SHP77 treated with DMSO at 0.1 percent for 48 hours (cell line): ENCODE results near the gene HINT3.
A peak's percentile ranks its signal among the peaks of the same experiment; 100 is the strongest.
"Not testable (repeated sequence)": the region's sequence is repeated elsewhere in the genome, so short reads cannot be mapped to it uniquely, and the experiment has no call there.

Source experiments
- DNase-seq: peaks from one replicate; lab custom pipeline; 2025; lab: John Stamatoyannopoulos, UW

The HINT3 gene

DNA sequence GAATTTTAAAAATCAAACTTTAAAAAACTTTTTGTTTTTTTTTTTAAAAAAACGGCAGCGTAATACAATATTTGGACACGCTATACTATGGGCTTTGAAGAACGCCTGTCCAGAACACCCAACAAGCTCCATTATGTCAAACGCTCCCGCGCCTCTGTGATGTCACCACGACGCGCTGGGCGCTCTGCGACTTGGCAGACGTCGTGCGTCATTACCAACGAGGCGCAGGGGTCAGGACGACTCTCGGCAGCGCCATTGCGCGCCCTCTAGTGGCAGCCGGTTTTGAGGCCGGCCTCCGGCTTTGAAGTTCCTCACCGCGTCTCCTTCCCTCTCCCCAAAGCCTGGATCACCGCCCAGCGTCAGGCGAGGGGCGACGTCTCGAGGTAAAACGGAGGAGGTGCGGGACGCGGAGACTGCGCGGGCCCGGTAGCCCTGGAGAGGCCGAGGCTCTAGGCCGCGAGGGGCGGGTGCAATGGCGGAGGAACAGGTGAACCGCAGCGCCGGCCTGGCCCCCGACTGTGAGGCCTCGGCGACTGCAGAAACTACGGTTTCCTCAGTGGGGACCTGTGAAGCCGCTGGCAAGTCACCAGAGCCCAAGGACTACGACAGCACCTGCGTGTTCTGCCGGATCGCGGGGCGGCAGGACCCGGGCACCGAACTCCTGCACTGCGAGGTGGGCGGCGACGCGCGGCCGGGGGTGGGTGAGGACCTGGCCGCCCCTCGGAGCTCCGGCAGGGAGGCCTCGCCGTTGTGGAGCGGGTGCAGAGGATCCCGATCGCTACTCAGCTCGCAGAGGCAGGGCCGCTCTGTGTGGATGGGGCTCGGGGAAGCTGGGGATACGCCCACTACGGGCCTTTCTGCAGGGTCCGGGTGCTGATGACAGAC is at the start of gene HINT3:
Gene HINT3 (plus strand): TSS at position 265 of the 885 bp plus-strand sequence. CDS start 208 bp downstream, at position 473.
- DNase-seq: peak; percentile 79

DNA sequence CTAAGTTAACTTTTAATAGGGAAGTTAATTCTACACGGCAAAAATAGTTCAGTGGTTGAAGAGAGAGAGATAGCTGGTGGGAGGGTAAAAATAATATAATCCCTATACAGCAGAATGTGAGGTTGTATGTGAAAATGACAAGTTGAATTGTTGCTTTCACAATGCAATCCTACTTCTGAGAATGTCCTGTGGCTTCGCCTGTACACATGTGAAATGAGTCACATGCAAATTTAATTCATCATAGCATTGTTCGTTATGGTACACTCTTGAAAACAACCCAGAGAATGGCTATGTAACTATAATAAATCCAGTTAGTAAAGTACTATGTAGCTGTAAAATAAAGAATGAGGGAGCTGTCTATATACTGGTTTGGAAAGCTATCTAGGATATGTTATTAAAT is 46.0 kb upstream of the HINT3 start:
- no peak for DNase-seq

DNA sequence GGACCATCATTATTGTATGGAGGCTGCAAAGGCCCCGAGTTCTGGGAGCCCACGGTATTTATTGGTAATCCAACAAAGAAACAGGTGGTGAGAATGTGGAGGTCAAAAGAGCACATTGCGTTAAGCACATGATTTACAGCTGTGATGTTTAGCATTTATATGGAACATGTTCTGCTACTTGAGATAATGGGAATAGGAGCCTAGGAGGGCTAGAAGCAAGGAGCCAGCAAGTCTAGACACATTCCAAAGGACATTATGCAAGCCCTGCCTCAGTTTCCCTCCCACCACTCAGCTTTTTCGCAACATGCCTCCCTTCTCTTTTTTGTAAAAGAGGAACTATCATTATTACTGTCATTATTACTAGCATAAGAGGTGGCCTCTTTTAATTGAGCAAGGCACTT is 45.5 kb upstream of the HINT3 start:
- not testable (repeated sequence) for DNase-seq

DNA sequence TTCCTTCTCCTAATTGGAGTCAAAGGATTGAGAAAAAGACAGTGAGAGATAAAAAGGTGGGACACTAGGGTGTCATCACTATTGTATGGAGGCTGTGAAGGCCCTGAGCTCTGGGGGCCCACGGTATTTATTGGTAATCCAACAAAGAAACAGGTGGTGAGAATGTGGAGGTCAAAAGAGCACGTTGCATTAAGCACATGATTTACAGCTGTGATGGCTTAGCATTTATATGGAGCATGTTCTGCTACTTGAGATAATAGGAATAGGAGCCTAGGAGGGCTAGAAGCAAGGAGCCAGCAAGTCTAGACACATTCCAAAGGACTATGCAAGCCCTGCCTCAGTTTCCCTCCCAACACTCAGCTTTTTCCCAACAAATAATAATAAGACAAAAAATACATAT is 44.1 kb upstream of the HINT3 start:
- DNase-seq: not testable (repeated sequence)

DNA sequence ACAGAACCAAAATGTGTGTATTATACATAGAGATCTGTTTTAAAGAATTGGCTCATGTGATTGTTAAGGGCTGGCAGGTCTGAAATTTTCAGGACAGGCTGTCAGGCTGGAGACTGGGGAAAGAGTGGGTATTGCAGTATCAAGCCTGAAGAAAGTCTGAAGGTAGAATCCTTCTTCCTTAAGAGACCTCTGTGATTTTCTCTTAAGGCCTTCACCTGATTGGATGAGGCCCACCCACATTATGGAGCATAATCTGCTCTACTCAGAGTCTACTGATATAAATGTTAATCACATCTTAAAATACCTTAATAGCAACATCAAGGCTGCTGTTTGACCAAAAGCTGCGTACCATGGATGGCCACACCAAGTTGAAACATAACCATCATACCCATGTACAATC is 43.4 kb upstream of the HINT3 start:
- DNase-seq: no peak

DNA sequence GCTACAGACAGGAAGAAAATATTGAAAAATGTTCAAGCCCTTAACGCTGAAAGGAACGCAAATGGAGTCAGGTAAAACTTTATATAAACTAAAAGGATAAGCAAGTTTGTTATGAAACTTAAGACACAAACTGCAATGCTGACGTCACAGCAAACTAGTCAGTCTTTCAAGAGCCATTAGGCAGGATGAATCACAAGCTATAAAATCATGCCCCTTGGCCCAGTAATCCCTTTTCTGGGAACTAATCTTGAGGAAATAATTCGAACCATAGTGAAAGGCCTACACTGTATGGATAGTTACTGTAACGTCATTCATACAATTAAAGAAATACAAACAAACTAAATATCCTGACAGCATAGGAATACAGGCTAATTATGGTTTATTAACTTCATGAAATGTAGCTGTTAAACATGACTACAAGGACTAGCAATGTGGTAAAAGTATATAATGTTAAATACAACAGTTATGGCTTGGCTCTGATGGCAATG is 42.7 kb upstream of the HINT3 start:
- no peak for DNase-seq

DNA sequence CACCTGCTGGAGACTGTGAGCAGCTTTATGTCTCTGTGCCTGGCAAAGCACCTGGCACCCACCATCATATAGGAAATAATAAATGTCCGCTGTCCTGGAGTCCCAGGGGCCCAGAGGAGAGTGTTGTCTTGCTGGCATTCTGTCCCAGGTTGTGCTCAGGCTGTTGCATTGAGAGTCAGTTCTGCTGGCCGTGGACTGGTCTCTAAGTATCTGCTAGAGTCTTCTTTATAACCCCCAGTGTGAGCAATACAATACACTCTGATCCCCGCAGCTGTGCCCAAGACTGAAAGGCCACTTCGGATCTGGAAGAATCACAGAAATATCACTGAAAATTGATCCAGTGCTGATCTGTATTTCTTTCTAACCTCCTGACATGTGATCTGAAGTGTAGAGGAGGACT is 38.3 kb upstream of the HINT3 start:
- DNase-seq: peak; percentile 2

DNA sequence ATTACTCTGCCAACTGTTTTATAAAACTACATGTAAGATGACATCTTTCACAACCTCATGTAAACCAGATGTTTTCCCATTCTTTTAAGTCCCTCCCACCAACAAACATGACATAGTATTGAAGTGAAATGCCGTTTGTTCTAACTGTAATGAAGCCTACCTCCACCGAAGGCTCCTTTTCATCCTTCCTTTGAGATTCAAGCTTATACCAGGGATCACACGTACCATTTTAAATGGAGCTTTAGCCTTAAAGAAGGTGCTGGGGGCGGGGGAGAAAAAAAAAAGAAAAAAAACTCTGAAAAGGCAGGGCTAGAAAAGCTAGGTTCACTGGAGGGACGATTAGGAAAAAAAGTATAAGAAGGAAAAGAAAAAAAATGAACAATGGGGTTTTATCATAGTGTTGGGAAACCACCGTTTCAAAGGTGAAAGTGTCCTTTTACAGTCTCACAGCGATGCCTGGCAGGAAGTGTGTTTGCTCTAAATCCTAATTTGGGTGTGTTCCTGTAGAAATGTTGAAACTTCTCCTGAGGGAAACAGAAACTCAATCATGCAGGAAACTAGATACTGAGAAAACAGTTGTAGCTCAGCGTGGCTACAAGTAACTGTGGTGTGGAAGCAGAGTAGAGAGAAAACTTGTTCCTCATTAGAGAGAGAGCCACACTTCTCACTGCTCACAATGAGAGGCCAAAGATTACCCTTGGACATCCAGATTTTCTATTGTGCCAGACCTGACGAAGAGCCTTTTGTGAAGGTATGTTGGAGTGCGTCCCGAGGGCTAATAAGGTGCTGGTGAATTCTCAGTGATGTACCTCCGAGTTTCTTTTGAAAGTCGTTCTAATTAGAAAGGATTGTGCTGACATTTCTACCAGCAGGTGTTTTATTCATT is 37.6 kb upstream of the HINT3 start:
- no peak for DNase-seq

DNA sequence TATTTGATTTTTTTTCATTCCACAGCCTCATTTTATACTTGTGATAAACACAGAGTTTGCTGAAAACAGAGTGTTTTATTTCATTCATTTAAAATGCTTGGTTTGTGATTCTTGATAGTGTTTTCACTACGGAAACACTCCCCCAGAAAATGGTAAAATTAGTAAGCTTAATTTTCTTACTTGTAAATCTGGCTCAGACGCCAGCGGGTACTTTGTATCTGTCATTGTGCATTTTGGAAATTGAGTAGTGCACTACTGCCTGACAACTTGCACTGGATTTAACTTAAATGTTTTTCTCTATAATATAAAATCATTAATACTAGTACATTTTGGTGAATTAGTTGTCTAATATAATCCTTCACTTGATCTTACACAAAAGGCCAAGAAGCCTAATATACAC is 37.0 kb upstream of the HINT3 start:
- no peak for DNase-seq

DNA sequence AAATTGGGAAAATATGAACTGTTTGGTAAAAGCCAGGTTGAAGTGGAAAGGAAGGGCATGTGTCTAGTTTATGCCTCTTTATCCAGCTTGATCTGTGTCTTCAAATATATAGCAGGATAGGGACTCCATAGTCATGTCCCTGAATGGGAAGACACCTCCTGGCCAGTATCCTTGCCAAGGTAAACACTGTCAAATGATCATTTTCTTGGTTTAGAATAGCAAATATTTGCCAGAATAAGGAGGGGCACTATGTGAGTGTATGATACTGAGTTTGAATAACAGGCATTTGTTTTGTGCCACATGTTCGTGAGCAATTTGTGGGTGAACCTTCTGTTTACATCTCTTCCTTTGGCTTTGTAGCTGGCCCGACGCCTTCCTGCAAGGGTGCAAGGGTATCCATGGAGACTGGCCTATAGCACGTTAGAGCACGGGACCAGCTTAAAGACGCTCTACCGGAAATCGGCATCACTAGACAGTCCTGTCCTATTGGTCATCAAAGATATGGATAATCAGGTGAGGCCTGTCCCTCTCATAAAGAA is 34.2 kb upstream of the HINT3 start:
- DNase-seq: no peak

DNA sequence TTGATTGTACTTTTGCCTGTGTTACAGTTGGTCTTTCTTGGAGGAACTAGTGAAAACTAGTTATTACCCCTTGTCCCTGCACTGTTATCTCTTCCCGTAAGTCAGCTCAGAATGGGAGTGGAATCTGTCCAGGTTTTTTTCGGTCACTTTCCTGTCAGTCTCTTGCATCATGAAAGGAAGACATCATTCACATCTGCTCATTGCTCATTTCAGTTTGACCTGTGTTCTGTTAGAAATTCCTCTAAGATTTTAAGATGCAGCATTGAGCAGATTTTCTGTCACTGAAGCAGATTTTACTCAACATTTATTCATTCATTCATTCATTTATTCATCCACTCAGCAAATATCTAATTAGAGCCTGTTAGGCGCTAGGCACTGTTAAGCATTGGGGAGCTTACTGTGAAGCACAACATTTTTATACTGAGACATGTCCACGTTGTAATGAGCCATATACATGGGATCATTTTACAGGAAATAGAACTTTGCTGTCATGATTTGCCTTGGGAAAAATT is 33.1 kb upstream of the HINT3 start:
- no peak for DNase-seq

DNA sequence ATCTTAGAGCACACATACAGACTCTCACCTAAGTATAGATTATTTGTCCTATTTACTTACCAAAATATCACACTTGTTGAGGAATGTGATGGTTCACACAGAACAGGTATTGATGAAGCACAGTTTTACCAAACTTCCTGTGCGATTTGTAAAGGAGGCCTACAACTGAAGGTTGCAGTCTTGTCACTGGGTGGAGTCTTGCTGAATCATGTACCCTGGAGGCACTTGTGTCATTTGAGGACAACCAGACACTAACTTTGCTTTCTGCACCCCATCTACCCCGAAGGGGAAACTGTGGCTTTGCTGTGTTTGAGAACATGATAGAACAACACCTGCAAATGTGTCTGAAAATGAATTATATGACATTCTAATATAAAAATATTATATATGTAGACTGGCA is 32.4 kb upstream of the HINT3 start:
- DNase-seq: no peak

DNA sequence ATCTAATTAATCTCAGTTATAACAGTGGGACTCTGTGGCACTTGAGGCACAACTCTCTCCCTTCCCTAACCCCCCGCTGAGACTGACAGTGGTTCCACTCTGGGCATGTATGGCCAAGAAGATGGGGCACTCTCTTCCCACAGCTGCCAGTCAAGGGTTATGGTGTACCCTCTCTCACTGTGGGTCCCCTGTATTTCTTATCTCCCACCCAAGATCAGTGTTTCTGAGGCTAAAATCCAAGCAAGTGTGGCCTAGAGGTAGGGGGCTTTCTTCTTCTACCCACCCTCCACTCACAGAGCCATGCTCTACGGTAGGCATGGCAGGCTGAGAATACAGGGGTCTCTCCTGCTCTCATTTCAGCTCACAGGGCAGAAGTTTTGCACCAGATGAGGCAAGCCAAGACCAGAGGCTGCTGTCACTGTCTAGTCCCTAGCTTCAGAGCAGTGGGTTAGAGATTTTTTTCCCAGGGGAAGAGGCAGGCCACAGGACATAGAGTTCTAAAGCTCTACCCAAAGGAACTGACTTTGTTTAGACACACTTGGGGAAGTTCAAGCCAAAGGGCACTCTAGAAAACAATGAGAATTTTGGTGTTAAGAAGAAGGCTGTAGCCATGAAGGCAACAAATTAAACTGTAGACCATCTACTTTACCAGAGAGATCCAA is 31.7 kb upstream of the HINT3 start:
- DNase-seq: no peak

DNA sequence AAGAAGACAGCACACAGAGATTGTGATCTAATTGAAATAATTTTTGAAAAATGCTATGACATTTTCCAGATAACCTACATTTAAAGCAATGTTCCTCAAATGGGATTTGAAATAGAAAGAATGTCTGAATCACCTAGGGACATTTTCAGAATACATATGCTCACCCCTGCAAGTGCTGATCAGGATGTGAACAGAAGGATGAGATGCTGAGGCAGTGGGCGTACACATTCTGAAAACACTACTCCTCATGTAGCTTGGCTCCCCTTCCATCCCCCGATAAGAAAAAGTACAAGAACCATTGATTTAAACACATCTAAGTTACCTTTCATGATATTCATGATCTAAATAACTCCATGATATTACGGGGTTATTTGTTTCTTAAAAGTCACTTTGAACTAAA is 29.9 kb upstream of the HINT3 start:
- no peak for DNase-seq

DNA sequence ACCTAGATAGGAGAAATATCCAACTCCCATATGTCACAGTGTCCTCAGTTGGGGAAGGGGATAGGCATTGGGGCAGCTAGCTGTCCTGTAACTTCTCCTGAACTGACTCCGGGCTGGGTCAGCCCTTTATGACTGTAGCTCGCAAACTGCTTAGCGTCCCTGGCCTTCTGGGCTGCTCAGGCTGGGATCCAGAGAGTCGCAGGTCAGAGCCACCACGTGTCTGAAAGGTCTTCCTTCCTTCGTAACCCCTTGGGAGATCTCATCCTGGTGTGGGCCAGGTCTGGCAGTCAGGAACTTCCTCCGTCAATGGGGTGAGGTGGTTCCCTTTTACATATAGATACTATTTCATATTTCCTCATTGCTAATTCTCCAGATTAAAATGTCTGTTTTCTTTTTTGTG is 28.8 kb upstream of the HINT3 start:
- DNase-seq: no peak

DNA sequence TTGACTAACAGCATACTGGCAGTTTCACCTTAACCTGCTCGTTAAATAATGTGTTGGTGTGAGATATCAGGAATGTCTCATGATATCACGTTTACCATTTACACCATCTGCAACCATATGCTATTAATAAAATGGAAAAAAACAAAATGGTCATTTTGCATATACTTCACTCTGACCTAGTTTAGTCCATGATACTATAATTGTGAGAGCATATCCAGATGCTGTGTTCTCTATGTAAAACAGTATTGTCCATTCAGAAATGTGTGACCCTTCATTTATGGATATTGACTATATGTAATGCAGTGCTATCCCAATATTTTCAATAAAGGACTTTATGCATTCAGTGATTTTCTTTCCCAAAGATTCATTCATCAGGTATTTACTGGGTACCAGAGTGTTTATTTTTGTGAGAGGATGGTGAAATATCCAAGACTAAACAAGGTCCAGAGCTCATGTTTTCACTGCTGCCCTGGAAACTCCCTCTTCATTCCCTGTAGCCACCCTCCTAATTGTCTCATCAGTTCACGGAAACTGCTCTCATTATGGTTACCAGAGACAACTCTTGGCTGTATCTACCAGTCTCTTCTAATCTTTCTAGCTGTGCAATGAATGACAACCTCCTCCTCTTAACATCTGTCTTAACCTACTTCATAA is 25.7 kb upstream of the HINT3 start:
- no peak for DNase-seq

DNA sequence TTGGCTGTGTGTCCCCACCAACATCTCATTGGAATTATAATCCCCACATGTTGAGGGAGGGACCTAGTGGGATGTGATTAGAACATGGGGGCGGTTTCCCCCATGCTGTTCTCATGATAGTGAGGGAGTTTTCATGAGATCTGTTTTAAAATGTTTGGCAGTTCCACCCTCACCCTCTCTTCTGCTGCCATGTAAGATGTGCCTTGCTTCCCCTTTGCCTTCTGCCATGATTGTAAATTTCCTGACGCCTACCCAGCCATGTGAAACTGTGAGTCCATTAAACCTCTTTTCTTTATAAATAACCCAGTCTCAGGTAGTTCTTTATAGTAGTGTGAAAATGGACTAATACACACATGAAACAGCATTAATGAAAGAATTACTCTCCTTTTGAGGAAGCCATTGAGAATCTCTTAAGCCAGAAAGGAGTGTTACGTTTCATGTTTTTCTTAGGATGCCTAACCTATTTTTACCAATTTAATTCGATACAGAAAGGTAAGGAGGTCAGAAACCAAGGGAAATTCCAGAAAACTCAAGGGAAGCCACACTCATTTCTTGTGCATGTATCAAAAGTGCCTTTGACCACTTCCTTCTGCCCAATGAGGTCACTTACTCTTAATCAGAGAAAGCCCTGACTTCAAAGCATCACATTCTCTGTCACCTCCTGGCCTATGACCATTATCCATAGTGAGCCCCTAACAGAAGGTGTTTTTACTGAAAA is 24.7 kb upstream of the HINT3 start:
- DNase-seq: no peak

DNA sequence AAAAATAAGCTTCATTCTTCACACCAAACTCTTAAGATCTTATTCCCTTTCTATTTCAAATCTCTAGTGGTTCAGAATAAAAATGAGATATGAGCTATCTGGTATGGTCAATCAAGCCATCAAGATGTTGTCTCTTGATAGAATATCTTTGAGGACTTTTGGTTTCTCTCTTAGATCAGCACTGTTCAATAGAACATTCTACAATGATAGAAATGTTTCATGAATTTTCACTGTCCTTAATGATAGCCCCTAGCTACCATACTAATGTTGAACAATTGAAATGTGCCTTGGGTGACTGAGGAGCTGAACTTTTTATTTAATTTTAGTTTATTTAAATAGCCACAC is 24.1 kb upstream of the HINT3 start:
- no peak for DNase-seq

DNA sequence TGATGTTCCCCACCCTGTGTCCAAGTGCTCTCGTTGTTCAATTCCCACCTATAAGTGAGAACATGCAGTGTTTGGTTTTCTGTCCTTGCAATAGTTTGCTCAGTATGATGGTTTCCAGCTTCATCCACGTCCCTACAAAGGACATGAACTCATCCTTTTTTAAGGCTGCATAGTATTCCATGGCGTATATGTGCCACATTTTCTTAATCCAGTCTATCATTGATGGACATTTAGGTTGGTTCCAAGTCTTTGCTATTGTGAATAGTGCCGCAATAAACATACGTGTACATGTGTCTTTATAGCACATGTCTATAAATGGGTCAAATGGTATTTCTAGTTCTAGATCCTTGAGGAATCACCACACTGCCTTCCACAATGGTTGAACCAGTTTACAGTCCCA is 21.1 kb upstream of the HINT3 start:
- not testable (repeated sequence) for DNase-seq

DNA sequence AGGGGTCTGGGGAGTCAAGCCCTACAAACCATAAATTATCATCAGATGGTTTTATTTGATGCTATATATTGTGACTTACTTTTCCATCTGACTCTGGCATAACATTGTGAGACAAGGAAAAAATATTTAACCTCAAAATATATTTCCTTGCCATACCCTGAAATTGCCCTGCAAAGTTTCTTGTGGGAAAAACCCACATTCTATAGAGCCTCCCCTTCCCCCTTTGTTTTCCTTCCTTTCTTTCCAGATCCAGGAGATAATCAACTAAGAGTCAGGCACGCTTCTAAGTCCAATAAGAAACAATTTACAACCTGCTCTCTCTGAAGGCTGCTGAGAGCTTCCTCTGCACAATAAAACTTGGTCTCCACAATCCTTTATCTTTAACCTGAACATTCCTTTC is 17.5 kb upstream of the HINT3 start:
- DNase-seq: no peak

DNA sequence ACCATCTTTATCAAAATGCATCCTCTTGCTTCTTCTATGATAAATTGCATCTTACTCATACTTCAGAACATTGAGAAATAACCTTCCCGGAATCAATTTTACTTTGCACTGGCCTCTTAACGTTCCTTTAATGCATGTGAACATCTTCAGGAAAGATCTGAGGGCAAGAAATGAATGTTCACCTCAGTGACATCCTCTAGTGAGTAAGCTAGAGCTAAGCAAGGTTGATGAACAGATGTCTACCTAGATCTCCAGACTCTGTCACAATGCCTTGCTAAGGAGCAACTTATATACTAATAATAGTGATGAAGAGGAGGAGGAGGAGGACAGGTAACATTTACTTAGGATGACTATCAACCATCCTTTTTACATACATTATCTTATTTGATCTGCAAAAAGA is 16.8 kb upstream of the HINT3 start:
- DNase-seq: no peak
